Endothelial cell of umbilical vein (primary cell): ENCODE data around the gene ZNF205.

ENCODE experiments used
- EZH2 ChIP-seq: IDR thresholded peaks from 2 replicates; pipeline ENCODE4 v1.6.1; 2012; ENCODE audit warnings: borderline replicate concordance, low read depth, mild to moderate bottlenecking, moderate library complexity, low read length, inconsistent platforms; ENCODE audit not compliant: severe bottlenecking
- POLR2A ChIP-seq: IDR thresholded peaks from 2 replicates; pipeline ENCODE4 v1.6.1; 2012; ENCODE audit warnings: low read depth, mild to moderate bottlenecking, control low read depth, low read length
- POLR2AphosphoS5 ChIP-seq: IDR thresholded peaks from 2 replicates; pipeline ENCODE4 v1.6.1; 2012; ENCODE audit warnings: low read depth, mild to moderate bottlenecking, control low read depth, low read length, moderate library complexity; ENCODE audit not compliant: insufficient read depth

GRCh38 chr16:3158026-3158509 lies 45.7 kb downstream of the ZNF205 start:
- TF ChIP-seq POLR2AphosphoS5: no peak
- no peak for TF ChIP-seq EZH2
- TF ChIP-seq POLR2A: no peak
